HEK293 (cell line): Measurements from ENCODE around the gene USP24.

ENCODE experiments used
- CTCF ChIA-PET: fragments of 350-600 bp; formaldehyde crosslinking; extraction: SDS; loops from one replicate; lab custom pipeline; 2021; ENCODE audit warnings: antibody characterized with exemption; lab: Yijun Ruan, JAX
- POLR2A ChIA-PET: fragments of 300-600 bp; formaldehyde crosslinking; extraction: SDS; loops from one replicate; lab custom pipeline; 2020; ENCODE audit warnings: antibody characterized with exemption, inconsistent platforms; lab: Yijun Ruan, JAX
- H3K27ac ChIP-seq: fragments of 200-500 bp; sonication (Bioruptor generic); 2 replicates; pipeline ENCODE4 v1.5.1; 2014; ENCODE audit warnings: low read depth, low read length, control low read depth, inconsistent platforms; ENCODE audit errors: extremely low read depth
- H3K36me3 ChIP-seq, 2 experiments: fragments of 200-500 bp in 1 of 2; sonication (Bioruptor generic) in 1 of 2; 1 replicate in 1 of 2; 2 replicates in 1 of 2; pipeline ENCODE4 v1.5.1; 2014 to 2017; ENCODE audit warnings: inconsistent platforms in 2 of 2, low read length in 2 of 2; ENCODE audit not compliant: control insufficient read depth in 2 of 2, insufficient read depth in 1 of 2
- H3K4me1 ChIP-seq: fragments of 200-500 bp; sonication (Bioruptor generic); 2 replicates; pipeline ENCODE4 v1.5.1; 2014; ENCODE audit warnings: mild to moderate bottlenecking, low read length, inconsistent platforms; ENCODE audit not compliant: control insufficient read depth, insufficient read depth
- H3K4me3 ChIP-seq: 2 replicates; pipeline ENCODE4 v1.5.1; 2011; ENCODE audit warnings: low read depth, mild to moderate bottlenecking, control low read depth, low read length, moderate library complexity
- H3K9me3 ChIP-seq: fragments of 200-500 bp; sonication (Bioruptor generic); 2 replicates; pipeline ENCODE4 v1.5.1; 2014; ENCODE audit warnings: low read depth, low read length, inconsistent platforms; ENCODE audit not compliant: control insufficient read depth, insufficient read depth
- BCL11B ChIP-seq: fragments of 450-650 bp; formaldehyde crosslinking; IDR thresholded peaks from 2 replicates; pipeline ENCODE4 v1.5.1; 2016; ENCODE audit warnings: low read depth, missing biosample characterization, missing genetic modification characterization
- GLI2 ChIP-seq: fragments of 450-650 bp; formaldehyde crosslinking; IDR thresholded peaks from 2 replicates; pipeline ENCODE4; 2017; ENCODE audit warnings: missing biosample characterization, missing genetic modification characterization, low read depth, borderline replicate concordance
- KLF9 ChIP-seq: fragments of 450-650 bp; formaldehyde crosslinking; IDR thresholded peaks from 2 replicates; pipeline ENCODE4 v1.5.1; 2016; ENCODE audit warnings: missing biosample characterization, missing genetic modification characterization, low read depth
- PRDM6 ChIP-seq: fragments of 450-650 bp; formaldehyde crosslinking; IDR thresholded peaks from 2 replicates; pipeline ENCODE4 v1.5.1; 2017; ENCODE audit warnings: missing biosample characterization, missing genetic modification characterization
- REPIN1 ChIP-seq: fragments of 450-650 bp; formaldehyde crosslinking; IDR thresholded peaks from 2 replicates; pipeline ENCODE4 v1.5.1; 2017; ENCODE audit warnings: missing biosample characterization, missing genetic modification characterization, low read depth
- ZBTB1 ChIP-seq: fragments of 450-650 bp; formaldehyde crosslinking; IDR thresholded peaks from 2 replicates; pipeline ENCODE4 v1.5.1; 2016; ENCODE audit warnings: missing biosample characterization, missing genetic modification characterization
- ZFP37 ChIP-seq: fragments of 450-650 bp; formaldehyde crosslinking; IDR thresholded peaks from 2 replicates; pipeline ENCODE4 v1.5.1; 2016; ENCODE audit warnings: missing biosample characterization, missing genetic modification characterization
- ZFP41 ChIP-seq: fragments of 450-650 bp; formaldehyde crosslinking; IDR thresholded peaks from 2 replicates; pipeline ENCODE4 v1.5.1; 2016; ENCODE audit warnings: missing biosample characterization, missing genetic modification characterization, borderline replicate concordance
- ZNF202 ChIP-seq: fragments of 450-650 bp; formaldehyde crosslinking; IDR thresholded peaks from 2 replicates; pipeline ENCODE4 v1.5.1; 2016; ENCODE audit warnings: missing biosample characterization, missing genetic modification characterization, borderline replicate concordance
- ZNF239 ChIP-seq: fragments of 450-650 bp; formaldehyde crosslinking; IDR thresholded peaks from 2 replicates; pipeline ENCODE4 v1.5.1; 2016; ENCODE audit warnings: missing biosample characterization, missing genetic modification characterization
- ZNF350 ChIP-seq: fragments of 450-650 bp; formaldehyde crosslinking; IDR thresholded peaks from 2 replicates; pipeline ENCODE4 v1.5.0; 2017; ENCODE audit warnings: missing biosample characterization, mild to moderate bottlenecking, missing genetic modification characterization
- ZNF426 ChIP-seq: fragments of 450-650 bp; formaldehyde crosslinking; IDR thresholded peaks from 2 replicates; pipeline ENCODE4 v1.5.1; 2017; ENCODE audit warnings: missing biosample characterization, missing genetic modification characterization, mild to moderate bottlenecking, inconsistent platforms, moderate library complexity
- ZNF433 ChIP-seq: fragments of 450-650 bp; formaldehyde crosslinking; IDR thresholded peaks from 2 replicates; pipeline ENCODE4 v1.5.1; 2016; ENCODE audit warnings: missing biosample characterization, missing genetic modification characterization, low read depth
- ZNF645 ChIP-seq: fragments of 450-650 bp; formaldehyde crosslinking; IDR thresholded peaks from 2 replicates; pipeline ENCODE4; 2016; ENCODE audit warnings: missing biosample characterization, missing genetic modification characterization
- ZNF658 ChIP-seq: fragments of 450-650 bp; formaldehyde crosslinking; IDR thresholded peaks from 2 replicates; pipeline ENCODE4; 2016; ENCODE audit warnings: missing biosample characterization, missing genetic modification characterization
- ZNF747 ChIP-seq: fragments of 450-650 bp; formaldehyde crosslinking; IDR thresholded peaks from 2 replicates; pipeline ENCODE4 v1.5.1; 2016; ENCODE audit warnings: missing biosample characterization, missing genetic modification characterization
- ZSCAN16 ChIP-seq: fragments of 450-650 bp; formaldehyde crosslinking; IDR thresholded peaks from 2 replicates; pipeline ENCODE4 v1.5.1; 2016; ENCODE audit warnings: missing biosample characterization, missing genetic modification characterization
- ZSCAN23 ChIP-seq: fragments of 450-650 bp; formaldehyde crosslinking; IDR thresholded peaks from 2 replicates; pipeline ENCODE4 v1.5.1; 2016; ENCODE audit warnings: missing biosample characterization, missing genetic modification characterization
- TF ChIP-seq, protein P1 (sequence below): fragments of 450-650 bp; formaldehyde crosslinking; IDR thresholded peaks from 2 replicates; pipeline ENCODE4 v1.5.1; 2017; ENCODE audit warnings: missing biosample characterization, missing genetic modification characterization
- TF ChIP-seq, protein P2 (sequence below): fragments of 450-650 bp; formaldehyde crosslinking; IDR thresholded peaks from 2 replicates; pipeline ENCODE4 v1.5.1; 2016; ENCODE audit warnings: missing biosample characterization, missing genetic modification characterization
- TF ChIP-seq, protein P3 (sequence below): fragments of 450-650 bp; formaldehyde crosslinking; IDR thresholded peaks from 2 replicates; pipeline ENCODE4 v1.5.1; 2016; ENCODE audit warnings: missing biosample characterization, missing genetic modification characterization
- TF ChIP-seq, protein P4 (sequence below): fragments of 450-650 bp; formaldehyde crosslinking; IDR thresholded peaks from 2 replicates; pipeline ENCODE4 v1.5.1; 2016; ENCODE audit warnings: missing biosample characterization, missing genetic modification characterization

USP24 gene

DNA sequence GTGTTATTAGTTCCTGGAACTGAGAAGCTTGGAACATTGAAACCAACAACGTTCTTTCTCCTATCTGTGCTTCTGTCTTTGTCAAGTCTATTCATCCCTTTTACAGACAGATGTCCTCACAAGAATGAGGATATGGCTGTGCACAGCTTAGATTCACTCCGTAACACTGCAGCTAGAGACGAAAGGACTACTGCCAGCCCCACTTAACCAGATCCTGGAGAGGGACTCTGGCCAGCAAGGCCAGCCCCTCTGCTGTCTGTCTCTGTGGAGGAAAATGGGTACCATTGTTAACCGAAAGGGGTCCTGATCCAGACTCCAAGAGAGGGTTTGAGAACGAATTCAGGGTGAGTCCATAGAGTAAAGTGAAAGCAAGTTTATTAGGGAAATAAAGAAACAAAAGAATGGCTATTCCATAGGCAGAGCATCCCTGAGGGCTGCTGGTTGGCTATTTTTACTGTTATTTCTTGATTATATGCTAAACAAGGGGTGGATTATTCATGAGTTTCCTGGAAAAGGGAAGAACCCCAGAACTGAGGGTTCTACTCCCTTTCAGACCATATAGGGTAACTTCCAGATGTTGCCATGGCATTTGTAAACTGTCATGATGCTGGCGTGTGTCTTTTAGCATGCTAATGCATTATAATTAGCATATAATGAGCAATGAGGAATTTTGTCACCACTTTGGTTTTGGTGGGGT lies 17.4 kb upstream of the USP24 start:
- no peaks in the 10 kb centered on the region for H3K9me3 ChIP-seq
- no peak overlapping the region for H3K27ac ChIP-seq
- ChIA-PET CTCF (no interaction called here), POLR2A (interaction anchor here (0.6 kb wide), 1 partner anchor 14 kb away, joined by 8 read pairs; no protein-coding TSS in a partner anchor)
- TF ChIP-seq ZNF239 (tag by site-specific recombination) (no peak), ZSCAN16 (tag by site-specific recombination) (no peak), ZNF426 (tag by site-specific recombination) (no peak)
- TF ChIP-seq, protein P1, sequence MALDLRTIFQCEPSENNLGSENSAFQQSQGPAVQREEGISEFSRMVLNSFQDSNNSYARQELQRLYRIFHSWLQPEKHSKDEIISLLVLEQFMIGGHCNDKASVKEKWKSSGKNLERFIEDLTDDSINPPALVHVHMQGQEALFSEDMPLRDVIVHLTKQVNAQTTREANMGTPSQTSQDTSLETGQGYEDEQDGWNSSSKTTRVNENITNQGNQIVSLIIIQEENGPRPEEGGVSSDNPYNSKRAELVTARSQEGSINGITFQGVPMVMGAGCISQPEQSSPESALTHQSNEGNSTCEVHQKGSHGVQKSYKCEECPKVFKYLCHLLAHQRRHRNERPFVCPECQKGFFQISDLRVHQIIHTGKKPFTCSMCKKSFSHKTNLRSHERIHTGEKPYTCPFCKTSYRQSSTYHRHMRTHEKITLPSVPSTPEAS = no peak
- H3K4me1 ChIP-seq = no peaks in the 10 kb centered on the region
- H3K4me3 ChIP-seq = no peak overlapping the region
- H3K36me3 ChIP-seq = no peaks in the 10 kb centered on the region

- Histone ChIP-seq H3K9me3 (no peaks in the 10 kb centered on the region), H3K36me3 (no peaks in the 10 kb centered on the region), H3K4me3 (no peak overlapping the region), H3K27ac (no peak overlapping the region), H3K4me1 (no peaks in the 10 kb centered on the region)
- POLR2A ChIA-PET = no interaction called here
- CTCF ChIA-PET = no interaction called here
- TF ChIP-seq, protein P1 = no peak
- TF ChIP-seq ZFP41 (tag by site-specific recombination) = no peak
- TF ChIP-seq, protein P2, sequence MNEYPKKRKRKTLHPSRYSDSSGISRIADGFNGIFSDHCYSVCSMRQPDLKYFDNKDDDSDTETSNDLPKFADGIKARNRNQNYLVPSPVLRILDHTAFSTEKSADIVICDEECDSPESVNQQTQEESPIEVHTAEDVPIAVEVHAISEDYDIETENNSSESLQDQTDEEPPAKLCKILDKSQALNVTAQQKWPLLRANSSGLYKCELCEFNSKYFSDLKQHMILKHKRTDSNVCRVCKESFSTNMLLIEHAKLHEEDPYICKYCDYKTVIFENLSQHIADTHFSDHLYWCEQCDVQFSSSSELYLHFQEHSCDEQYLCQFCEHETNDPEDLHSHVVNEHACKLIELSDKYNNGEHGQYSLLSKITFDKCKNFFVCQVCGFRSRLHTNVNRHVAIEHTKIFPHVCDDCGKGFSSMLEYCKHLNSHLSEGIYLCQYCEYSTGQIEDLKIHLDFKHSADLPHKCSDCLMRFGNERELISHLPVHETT (tag by site-specific recombination) = no peak
- TF ChIP-seq PRDM6 (tag by site-specific recombination) = no peak
- TF ChIP-seq ZBTB1 (tag by site-specific recombination) = no peak
- no peak for TF ChIP-seq BCL11B
- TF ChIP-seq ZNF645 (tag by site-specific recombination) = no peak
- no peak for TF ChIP-seq ZNF747 (tag by site-specific recombination)
- TF ChIP-seq, protein P3, sequence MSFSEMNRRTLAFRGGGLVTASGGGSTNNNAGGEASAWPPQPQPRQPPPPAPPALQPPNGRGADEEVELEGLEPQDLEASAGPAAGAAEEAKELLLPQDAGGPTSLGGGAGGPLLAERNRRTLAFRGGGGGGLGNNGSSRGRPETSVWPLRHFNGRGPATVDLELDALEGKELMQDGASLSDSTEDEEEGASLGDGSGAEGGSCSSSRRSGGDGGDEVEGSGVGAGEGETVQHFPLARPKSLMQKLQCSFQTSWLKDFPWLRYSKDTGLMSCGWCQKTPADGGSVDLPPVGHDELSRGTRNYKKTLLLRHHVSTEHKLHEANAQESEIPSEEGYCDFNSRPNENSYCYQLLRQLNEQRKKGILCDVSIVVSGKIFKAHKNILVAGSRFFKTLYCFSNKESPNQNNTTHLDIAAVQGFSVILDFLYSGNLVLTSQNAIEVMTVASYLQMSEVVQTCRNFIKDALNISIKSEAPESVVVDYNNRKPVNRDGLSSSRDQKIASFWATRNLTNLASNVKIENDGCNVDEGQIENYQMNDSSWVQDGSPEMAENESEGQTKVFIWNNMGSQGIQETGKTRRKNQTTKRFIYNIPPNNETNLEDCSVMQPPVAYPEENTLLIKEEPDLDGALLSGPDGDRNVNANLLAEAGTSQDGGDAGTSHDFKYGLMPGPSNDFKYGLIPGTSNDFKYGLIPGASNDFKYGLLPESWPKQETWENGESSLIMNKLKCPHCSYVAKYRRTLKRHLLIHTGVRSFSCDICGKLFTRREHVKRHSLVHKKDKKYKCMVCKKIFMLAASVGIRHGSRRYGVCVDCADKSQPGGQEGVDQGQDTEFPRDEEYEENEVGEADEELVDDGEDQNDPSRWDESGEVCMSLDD (tag by site-specific recombination) = no peak
- TF ChIP-seq GLI2 (tag by site-specific recombination) = no peak
- TF ChIP-seq, protein P4, sequence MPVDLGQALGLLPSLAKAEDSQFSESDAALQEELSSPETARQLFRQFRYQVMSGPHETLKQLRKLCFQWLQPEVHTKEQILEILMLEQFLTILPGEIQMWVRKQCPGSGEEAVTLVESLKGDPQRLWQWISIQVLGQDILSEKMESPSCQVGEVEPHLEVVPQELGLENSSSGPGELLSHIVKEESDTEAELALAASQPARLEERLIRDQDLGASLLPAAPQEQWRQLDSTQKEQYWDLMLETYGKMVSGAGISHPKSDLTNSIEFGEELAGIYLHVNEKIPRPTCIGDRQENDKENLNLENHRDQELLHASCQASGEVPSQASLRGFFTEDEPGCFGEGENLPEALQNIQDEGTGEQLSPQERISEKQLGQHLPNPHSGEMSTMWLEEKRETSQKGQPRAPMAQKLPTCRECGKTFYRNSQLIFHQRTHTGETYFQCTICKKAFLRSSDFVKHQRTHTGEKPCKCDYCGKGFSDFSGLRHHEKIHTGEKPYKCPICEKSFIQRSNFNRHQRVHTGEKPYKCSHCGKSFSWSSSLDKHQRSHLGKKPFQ (tag by site-specific recombination) = no peak
- no peak for TF ChIP-seq KLF9 (tag by site-specific recombination)
- no peak for TF ChIP-seq REPIN1 (tag by site-specific recombination)
- no peak for TF ChIP-seq ZNF658 (tag by site-specific recombination)
- no peak for TF ChIP-seq ZSCAN23 (tag by site-specific recombination)
- TF ChIP-seq ZNF433 = no peak
- TF ChIP-seq ZFP37 = no peak
- TF ChIP-seq ZNF202 (tag by site-specific recombination) = no peak
- TF ChIP-seq ZNF350 (tag by site-specific recombination) = no peak
Measured at GRCh38 chr1:55231745-55232144, 16.6 kb upstream of the USP24 start.
